HepG2 (cell line): ENCODE measurements around the gene ANXA2.

Experiments used
- BHLHE40 ChIP-seq: IDR thresholded peaks from 2 replicates; pipeline ENCODE4 v1.6.1; 2011; ENCODE audit warnings: low read length, improper control_type of control experiment
- CBX5 ChIP-seq: sonication (generic); formaldehyde crosslinking; IDR thresholded peaks from 2 replicates; pipeline ENCODE4 v1.4.0; 2020; ENCODE audit warnings: missing genetic modification reagents, borderline replicate concordance
- CTCF ChIP-seq: sonication (generic); formaldehyde crosslinking; IDR thresholded peaks from 2 replicates; pipeline ENCODE4 v1.5.0; 2020; ENCODE audit warnings: mild to moderate bottlenecking, missing genetic modification reagents, moderate library complexity
- NFAT5 ChIP-seq: sonication (generic); formaldehyde crosslinking; IDR thresholded peaks from 2 replicates; pipeline ENCODE4 v1.4.0; 2020; ENCODE audit warnings: missing genetic modification reagents
- POLR2A ChIP-seq, 2 experiments: IDR thresholded peaks; 2 replicates each; pipeline ENCODE4 v1.6.1; 2011; ENCODE audit warnings: low read depth in 2 of 2, low read length in 2 of 2, mild to moderate bottlenecking in 1 of 2, moderate library complexity in 1 of 2; ENCODE audit not compliant: insufficient read depth in 1 of 2
- POLR2AphosphoS5 ChIP-seq: IDR thresholded peaks from 2 replicates; pipeline ENCODE4 v1.6.1; 2012; ENCODE audit warnings: low read depth, low read length
- SP140L ChIP-seq: sonication (generic); formaldehyde crosslinking; IDR thresholded peaks from 2 replicates; pipeline ENCODE4 v1.4.0; 2020; ENCODE audit warnings: missing genetic modification reagents, borderline replicate concordance
- ZNF639 ChIP-seq: conservative IDR thresholded peaks from 2 replicates; pipeline ENCODE4 v1.6.1; 2018; ENCODE audit warnings: missing genetic modification reagents
- TF ChIP-seq, protein P1 (sequence below): IDR thresholded peaks from 2 replicates; pipeline ENCODE4 v1.6.1; 2016; ENCODE audit warnings: missing compliant biosample characterization, missing genetic modification reagents, borderline replicate concordance
- TF ChIP-seq, protein P2 (sequence below): sonication (generic); formaldehyde crosslinking; IDR thresholded peaks from 2 replicates; pipeline ENCODE4 v1.5.0; 2020; ENCODE audit warnings: missing genetic modification reagents
- TF ChIP-seq, protein P3 (sequence below): sonication (generic); formaldehyde crosslinking; IDR thresholded peaks from 2 replicates; pipeline ENCODE4 v1.5.0; 2020; ENCODE audit warnings: missing genetic modification reagents, mild to moderate bottlenecking, borderline replicate concordance

DNA sequence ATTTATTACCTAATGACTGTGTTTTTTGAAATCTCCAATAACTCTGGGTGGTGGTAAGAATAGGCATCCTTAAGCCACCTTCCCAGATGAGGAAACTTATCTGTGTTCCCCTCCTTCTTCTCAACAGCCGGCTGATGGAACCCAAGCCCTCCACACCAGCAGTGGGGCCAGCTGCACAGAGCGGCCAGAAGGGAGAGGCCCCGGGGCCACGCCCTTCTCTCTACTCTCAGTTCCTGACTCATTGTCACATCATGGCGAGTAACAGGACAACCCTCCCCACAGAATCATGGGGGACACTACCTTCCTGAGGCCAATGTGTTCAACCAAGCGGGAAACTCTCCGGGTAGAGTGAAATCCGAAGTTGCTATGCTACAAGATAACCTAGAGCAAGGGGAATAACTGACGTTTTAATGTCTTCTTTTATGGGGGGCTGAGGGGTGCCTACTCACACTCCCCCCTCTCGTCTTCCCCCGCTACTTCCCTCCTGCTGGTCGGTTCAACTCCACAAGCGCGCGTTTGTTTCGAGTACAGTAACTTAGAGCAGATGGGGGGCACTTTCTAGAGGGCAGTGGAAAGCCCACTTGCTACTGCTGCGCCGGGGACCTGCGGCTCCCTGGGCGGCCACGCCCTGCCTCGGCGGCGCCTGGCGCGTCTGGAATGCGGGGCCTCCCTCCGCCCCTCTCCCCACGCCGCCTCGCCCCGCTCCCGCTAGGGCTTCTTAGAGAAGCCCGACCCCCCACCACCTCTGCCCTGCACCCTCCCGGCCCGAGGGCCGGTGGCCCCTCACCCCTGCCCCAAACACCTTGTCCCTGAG, 621 bp downstream of the ANXA2 start:
- TF ChIP-seq POLR2AphosphoS5 (no peak), CTCF (CRISPR knock-in tag) (no peak), ZNF639 (CRISPR knock-in tag) (no peak), BHLHE40 (no peak), NFAT5 (CRISPR knock-in tag) (no peak), POLR2A (IDR thresholded peaks at IDR 0.05; ENCODE audit: insufficient read depth in 1 of 2, low read depth in 2 of 2, low read length in 2 of 2) (no peak), CBX5 (no peak), SP140L (no peak)
- TF ChIP-seq, protein P1, sequence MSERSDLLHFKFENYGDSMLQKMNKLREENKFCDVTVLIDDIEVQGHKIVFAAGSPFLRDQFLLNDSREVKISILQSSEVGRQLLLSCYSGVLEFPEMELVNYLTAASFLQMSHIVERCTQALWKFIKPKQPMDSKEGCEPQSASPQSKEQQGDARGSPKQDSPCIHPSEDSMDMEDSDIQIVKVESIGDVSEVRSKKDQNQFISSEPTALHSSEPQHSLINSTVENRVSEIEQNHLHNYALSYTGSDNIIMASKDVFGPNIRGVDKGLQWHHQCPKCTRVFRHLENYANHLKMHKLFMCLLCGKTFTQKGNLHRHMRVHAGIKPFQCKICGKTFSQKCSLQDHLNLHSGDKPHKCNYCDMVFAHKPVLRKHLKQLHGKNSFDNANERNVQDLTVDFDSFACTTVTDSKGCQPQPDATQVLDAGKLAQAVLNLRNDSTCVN (CRISPR knock-in tag), result no peak
- TF ChIP-seq, protein P2, sequence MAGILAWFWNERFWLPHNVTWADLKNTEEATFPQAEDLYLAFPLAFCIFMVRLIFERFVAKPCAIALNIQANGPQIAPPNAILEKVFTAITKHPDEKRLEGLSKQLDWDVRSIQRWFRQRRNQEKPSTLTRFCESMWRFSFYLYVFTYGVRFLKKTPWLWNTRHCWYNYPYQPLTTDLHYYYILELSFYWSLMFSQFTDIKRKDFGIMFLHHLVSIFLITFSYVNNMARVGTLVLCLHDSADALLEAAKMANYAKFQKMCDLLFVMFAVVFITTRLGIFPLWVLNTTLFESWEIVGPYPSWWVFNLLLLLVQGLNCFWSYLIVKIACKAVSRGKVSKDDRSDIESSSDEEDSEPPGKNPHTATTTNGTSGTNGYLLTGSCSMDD (CRISPR knock-in tag), result no peak
- TF ChIP-seq, protein P3, sequence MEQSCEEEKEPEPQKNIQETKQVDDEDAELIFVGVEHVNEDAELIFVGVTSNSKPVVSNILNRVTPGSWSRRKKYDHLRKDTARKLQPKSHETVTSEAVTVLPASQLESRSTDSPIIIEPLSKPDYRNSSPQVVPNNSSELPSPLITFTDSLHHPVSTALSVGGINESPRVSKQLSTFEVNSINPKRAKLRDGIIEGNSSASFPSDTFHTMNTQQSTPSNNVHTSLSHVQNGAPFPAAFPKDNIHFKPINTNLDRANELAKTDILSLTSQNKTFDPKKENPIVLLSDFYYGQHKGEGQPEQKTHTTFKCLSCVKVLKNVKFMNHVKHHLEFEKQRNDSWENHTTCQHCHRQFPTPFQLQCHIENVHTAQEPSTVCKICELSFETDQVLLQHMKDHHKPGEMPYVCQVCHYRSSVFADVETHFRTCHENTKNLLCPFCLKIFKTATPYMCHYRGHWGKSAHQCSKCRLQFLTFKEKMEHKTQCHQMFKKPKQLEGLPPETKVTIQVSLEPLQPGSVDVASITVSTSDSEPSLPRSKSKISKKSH, result no peak
